Stimulated activated CD4-positive, alpha-beta T cell treated with anti-CD3 and anti-CD28 coated beads, Interleukin-1b, Interleukin-23, amount 100 ng/mL, for 4 hours (primary cell): Measurements from ENCODE around the gene FGR.
"Not testable (repeated sequence)": the region's sequence is repeated elsewhere in the genome, so short reads cannot be mapped to it uniquely, and the experiment has no call there.

Source experiments
- DNase-seq, 2 donors: peaks; one replicate each; pipeline ENCODE4 v3.0.0-alpha.2; 2020; ENCODE audit warnings: low read depth in 2 of 2

The FGR gene

DNA sequence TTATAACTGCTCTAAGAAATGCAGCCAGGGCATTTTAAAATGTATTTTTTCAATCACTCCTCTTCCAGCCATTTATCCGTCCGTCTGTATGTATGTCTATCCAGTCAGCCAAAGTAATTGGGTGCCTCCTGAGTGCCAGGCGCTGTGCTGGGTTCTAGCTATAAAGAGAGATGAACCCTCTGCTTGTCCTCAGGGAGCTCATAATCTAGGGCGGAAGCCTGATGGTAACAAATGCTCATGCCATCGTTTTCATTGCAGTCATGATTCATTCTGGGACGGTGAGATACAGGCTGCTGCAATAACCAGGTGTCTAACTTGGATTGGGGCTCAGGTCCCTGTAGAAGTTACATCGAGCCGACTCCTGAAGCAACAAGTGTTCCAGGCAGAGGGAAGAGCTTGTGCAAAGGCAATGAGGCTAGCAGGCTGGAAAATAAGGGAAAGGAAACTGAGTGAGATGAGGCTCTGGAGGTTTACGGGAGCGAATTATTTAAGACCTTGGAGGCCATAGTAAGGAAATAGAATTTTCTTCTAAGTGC, 25.4 kb upstream of the FGR start:
- no peak for DNase-seq

DNA sequence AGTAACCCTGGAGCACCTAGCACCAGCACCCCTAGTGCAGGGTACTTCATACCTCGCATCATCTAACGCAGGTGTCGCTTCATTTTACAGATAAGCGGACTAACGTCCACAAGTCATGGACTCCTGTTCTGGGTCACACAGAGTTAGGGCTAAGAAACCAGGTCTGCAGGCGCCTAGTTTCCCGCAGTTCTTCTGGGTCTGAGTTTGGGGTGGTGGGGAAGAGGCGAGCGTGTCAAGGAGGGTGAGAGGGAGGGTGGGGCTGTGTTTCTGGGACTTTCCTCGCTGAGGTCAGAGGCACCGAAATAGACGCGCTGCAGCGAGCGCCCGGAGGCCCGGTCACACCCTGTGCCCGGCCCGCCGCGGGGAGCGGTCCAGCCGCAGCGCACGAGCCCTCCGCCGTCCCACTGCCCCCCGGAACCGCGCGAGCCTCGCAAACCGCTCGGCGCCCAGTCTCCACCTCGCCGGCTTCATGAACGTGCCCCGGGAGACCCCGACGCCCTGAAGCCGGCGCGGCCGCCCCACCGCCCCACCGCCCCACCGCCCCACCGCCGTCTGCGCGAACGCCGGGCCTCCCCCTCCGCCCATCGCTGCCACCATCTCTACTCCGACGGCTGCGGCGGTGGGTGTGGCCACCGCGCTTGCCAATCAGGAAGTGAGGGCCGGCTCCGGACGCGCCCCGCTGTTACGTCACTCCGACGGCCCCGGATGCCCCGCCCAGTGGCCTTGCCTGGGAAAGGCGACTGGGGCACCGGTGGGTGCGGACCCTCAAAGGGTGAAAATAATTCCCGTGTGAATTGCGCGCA, 24.7 kb upstream of the FGR start:
- DNase-seq: peak; percentile 65 to 81

DNA sequence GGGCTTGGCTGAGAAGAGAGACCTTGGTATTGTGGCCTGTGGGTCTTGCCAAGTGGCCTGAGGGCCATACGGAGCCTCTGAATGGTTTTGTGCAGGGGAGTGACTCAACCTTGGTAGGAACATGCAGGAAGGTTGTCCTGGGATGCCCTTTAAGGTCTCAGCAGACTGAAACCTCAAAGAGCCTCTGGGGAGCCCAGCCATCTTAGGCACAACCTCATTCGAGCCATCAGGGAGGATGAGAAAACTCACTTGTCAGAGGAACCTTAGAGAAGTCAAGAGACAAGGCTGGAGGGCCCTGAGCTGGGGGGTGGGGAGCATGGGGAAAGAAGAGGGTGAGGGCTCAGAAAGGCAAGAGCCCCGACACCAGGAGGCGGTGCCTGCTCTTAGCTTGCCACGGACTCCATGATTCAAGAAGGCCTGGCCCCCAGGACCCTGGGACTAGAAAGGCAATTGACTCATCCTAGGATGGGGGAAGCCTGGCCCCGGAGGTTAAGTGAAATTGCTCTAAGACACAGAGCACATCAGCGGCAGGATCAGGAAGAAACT, 24.0 kb upstream of the FGR start:
- no peak for DNase-seq

DNA sequence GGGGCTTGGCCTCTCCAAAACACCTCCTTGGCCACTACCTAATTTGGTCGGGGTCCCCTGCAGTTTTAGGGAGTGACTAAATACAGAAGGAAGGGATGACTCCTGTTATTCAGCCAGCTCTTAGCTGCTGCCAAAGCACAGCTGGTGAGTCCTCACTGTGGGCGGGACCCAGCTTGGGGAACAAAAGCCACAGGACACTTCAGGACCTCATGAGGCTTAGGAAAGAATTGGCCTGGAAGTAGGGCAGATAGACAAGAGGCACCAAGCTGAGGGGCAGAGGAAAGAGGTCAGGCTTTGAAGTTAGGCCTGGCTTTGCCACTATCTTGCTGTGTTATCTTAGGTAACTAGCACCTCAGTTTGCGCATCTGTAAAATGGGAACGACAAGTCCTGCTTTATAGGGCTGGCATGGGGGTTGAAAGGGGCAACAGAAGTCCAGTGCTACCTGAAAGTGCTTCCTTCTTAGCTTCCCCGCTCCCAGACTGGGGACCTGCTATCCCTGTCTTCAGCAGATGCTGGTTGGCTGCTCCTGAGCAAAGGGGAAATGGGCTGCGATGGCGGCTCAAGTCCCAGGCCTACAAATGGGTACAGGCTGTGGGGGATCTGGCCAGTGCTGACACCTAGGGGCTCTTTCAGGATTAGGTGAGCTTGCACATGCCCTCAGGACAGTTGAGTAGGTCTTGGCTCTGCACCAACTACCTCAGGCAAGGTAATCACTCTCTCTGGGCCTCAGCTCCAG, 21.3 kb upstream of the FGR start:
- no peak for DNase-seq

DNA sequence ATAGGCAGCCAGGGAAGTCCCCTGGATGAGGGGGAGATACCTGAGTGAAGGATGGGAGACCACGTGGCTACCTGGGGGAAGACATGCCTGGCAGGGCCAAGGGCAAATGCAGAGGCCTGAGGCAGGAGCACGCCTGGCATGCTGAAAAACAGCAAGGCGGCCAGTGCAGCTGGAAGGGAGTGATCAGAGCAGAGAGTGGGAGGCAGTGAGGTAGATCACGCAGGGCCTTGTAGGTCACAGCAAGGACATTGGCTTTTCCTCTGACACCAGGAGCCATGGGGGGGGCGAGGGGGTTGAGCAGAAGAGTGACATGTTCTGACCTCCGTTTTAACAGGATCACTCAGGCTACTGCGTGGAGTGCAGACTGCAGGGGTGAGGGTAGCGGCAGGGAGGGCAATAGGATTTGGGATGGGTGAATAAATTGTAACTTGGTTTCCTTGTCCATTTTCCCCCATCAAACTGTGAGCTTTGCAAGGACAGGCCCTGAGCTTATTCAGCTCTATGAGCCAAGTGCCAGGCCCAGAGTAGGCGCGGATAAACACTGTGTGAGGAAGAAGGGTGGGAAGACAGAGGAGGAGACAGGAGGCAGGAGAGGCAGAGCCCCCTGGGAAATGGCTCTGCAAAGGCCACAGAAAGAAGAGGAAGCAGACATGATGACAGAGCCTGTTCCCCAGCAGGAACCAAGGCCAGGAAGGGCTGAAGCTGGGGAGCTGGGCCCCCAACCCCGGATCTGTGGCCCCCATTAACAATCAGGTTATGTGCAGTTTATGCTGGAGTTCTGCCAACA, 20.4 kb upstream of the FGR start:
- no peak for DNase-seq

DNA sequence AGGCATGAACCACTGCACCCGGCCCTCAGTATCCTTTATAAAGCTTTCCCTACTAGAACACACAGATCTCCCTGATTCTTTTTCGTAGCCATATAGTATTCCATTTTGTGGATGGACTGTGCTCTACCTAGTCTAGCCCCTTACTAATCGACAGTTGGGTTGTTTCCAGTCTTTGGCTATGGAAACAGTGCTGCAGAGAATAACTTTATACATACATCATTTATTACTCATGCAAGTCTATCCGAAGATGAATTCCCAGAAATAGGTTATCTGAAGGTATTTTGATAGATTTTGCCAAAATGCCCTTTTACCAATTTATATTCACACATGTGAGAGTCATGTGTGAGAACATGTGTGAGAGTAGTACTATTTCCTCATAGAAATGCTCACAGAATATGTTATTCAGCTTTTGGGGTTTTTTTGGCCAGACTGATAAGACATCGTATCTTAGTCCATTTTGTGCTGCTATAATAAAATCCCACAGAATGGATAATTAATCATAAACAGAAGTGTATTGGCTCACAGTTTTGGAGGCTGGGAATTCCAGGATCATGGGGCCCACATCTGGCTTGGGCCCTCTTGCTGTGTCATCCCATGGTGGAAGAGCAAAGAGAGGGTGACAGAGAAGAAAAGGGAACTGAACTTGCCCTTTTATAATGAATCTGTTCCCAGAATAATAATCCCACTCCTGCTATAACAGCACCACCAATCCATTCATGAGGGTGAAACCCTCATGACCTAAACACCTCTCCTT, 17.3 kb upstream of the FGR start:
- no peak for DNase-seq

DNA sequence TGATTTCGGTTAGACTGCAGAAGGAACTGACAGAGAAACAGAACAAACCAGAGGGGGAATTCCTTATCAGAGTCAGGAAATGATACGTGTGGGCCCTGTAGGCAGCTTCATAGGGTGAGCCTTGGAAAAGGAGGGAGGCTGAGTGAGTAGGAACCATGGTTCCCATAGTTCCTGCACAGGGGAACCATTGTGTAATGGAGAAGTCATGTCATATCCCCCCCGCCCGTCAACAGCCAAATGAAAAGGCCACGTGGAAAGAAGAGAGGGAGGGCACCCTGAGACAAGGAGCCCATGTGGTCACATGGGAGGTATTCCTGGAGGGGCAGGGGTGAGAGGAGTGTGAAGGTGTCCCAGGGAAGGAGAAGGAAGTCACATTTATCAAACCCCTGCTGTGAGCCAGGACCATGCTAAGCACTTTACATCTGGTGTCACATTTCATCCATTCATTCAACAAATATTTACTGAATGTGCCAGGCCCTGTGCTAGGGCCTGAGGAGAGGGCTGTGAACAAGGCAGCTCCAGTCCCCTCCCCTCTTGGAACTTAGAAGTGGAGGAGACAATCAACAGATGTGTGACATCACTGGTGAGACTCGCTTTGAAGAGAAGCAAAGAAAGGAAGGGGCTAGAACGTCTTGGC, 15.7 kb upstream of the FGR start:
- no peak for DNase-seq

DNA sequence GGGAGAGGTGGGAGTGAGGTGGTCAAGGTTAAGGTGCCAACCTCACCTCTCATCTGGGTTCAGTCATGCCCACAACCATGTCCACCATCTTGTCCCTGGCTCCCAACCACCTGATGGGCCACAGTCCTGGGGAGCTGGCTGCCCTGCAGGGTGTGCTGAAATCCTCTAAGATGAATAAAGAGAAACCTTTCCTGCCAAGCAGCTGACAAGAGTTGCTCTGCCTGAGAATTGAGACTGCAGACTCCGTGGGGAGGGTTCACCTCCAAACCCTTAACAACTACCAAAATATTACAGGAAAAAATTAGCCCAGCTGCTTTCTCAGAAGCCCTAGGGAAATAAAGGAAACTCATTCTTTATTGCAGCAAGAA, 15.2 kb upstream of the FGR start:
- DNase-seq: no peak

DNA sequence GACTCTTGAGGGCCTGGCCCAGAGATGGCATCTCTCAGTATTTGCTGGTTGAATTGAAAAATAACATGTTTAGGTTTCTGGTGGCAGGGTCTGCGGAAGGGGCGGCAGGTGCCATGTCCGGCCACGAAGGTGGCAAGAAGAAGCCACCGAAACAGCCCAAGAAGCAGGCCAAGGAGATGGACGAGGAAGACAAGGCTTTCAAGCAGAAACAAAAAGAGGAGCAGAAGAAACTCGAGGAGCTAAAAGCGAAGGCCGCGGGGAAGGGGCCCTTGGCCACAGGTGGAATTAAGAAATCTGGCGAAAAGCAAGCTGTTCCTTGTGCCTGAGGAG, 14.3 kb upstream of the FGR start:
- DNase-seq: no peak

DNA sequence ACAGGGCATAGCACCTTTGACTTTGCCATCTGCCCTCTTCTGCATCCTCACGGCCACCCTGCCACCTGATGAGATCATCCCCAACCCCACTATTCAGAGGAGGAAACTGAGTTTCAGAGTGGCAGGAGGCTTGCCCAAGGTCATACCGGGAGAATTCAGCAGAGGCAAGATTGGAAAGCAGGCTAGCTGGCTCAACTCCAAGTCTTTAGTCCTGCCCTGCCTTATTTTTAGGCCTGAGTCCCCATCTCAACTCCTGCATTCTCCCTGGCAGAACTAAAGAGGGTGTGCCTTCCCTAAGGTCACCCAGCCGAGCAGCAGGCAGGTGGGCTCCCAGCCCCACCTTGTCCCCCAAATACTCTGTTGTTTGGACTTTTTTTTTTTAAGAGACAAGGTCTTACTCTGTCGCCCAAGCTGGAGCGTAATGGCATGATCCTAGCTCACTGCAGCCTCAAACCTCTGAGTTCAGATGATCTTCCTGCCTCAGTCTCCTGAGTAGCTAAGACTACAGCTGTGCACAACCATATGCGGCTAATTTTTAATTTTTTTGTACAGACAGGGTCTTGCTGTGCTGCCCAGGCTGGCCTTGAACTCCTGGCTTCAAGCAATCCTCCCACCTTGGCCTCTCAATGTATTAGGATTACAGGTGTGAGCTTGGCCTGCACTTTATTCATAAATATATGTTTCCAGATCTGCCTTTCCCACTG, 13.8 kb upstream of the FGR start:
- DNase-seq: no peak

DNA sequence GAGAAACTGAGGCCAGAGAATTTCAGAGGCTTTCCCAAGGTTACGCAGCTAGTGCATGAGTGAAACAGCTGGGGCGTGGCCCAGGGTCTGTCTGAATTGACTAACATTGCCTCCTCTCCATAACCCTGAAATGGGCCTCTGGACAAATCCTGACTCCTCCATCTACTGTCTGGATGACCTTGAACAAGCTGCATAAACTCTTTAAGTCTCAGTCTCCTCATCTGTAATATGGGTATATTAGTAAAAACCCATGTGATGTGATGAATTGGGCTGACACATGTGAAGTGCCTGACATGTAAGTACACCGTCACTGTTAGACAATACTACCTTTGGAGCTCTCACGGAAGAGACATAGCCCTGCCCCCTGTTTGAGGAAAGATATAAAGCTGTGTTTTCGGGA, 12.3 kb upstream of the FGR start:
- DNase-seq: no peak

DNA sequence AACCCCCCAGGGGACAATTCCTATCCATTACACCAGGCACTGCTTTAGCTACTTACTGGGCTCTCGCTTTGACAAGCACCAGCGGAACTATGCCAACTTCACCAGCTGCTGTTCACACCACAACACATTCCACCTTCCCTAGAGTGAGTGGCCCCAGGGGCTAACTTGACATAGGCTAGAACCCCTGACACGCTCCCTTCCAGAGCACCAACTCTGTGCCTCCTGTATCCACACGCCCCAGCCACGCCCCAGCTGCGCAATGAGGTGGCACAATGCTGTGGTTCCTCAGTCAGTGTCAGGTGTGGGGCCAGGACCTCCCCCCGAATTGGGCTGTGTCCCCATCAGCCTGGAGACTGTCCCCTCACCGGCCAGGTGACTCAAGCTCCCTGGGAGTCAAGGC, 11.7 kb upstream of the FGR start:
- no peak for DNase-seq

DNA sequence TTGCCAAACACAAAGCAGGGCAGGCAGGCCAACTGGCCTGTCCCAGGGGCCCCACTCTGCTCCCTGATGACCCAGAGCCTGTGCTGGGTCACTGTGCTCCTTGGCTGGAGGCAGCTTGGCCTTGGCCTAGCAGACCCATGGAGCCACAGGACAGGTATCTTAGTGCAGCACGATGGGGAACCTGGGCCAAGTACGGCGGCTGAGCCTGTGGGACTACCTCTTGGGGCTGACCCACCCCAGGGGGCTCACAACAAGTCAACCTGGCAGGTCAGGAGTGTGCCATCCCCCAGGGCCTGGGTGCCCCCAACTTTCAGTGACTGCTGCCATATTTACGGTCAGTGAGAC, 10.1 kb upstream of the FGR start:
- DNase-seq: no peak

DNA sequence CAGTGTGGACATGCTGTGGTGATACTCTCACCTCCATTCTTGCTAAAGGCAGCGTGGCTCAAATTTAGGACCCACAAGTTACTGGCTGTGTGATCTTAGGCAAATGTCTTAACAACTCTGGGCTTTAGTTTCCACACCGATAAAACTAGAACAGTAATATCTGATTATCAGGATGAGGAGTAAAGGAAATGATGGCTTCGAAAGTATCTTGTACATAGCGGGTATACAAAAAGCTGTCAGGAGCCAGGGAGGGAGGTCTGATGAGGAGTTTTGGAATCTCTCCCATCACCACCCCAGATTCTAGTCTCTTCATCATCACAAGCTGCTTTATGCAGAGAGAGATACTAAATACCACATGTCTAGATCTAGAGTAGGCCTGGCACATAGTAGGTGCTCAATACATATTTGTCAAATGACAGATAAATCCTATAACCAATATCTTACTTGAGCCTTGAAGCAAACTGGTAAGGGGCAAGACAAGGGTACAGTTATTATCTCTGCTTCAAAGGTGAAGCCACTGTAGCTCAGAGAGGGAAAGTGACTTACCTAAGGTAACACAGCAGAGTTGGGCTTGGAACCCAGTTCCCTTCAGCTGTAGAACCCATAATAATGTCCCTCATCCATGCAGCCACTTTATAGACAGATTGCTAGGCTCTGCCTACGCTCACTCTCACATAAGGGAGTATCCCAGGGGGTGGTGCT, 9.5 kb upstream of the FGR start:
- DNase-seq: no peak

DNA sequence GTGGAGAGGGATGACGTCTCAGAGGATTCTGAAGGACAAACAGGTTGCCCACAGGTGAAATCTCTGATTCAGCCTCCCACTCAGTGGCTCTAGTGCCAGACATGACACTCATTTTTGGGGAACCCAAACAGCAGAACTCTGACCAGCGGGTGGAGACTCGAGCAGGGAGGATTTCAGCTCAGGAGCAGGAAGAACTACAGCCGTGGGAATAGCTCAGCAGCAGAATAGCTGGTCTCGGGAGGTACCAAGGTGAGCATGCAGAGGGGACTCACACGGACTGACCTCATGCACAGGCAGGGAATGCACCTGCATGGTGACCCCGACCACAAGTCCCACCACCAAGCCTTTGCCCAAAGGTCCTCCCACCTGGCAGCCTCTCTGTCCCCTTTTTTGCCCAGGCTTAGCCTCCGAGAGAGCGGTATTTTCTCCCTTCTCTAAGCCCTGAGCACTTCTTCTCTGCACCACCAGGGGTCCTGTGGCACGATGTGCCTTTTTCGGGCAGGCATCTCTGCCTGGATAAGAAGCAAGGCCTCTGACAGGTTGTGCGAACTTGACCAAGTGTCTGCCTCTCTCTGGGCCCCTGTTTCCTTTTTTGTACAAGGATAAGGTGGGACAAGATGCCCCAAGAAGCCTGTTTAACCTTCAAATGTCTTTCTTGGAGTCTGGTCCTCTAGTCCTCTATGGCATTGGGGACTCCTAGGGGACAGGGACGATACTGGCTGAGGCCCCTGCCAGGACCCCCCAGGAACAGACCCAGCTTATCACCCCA, 8.8 kb upstream of the FGR start:
- peak; percentile 52 to 65 for DNase-seq

DNA sequence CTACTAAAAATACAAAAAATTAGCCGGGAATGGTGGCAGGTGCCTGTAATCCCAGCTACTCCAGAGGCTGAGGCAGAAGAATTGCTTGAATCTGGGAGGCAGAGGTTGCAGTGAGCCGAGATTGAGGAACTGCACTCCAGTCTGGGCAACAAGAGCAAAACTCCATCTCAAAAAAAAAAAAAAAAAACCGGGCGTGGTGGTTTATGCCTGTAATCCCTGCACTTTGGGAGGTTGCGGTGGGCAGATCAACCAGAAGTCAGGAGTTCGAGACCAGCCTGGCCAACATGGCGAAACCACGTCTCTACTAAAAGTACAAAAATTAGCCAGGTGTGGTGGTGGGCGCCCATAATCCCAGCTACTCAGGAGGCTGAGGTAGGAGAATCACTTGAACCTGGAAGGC, 5.5 kb upstream of the FGR start:
- DNase-seq: not testable (repeated sequence)

DNA sequence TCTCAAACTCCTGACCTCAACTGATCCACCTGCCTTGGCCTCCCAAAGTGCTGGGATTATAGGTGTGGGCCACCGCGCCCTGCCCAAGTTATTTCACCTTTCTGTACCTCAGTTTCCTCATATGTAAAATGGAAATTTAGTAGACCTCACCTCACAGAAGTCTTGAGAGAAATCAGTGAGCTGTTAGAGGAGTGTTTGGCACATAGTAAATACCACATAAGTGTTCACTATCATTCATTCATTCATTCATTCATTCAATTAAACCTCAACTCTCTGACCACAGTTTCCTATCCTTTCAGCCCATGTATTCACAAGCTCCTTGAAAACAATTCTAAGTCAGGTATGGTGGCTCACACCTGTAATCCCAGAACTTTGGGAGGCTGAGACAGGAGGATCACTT, 3.8 kb upstream of the FGR start:
- no peak for DNase-seq

DNA sequence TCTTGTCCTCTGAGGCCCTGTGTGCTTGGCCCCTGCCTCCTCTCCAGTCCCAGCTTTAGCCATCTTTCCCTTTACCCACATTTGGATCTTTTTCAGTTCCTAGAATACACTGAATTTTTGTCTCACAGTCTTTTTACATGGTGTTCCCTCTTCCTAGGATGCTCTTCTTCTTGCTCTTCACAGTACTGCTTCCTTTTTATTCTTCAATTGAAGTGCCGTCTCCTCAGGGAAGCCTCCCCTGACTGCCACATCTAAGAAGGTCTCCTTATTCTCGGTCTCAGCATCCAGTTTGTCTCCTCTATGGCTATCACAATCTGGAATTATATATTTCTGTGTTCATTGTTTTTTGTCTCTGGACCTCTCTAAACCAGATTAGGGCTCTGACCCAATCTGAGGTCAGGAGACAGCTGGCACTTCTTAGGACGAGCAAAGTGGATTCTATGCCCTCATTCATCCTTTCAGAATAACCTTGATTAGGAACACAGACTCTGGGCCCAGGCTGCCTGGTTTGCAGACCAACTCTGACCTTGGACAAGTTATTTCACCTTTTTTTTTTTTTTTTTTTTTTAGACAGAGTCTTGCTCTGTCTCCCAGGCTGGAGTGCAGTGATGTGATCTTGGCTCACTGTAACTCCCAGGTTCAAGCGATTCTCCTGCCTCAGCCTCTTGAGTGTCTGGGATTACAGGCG, 3.2 kb upstream of the FGR start:
- DNase-seq: no peak
